H1 (cell line): ENCODE measurements around the gene PSME2. TPM values are rescaled to one million over a fixed set of nuclear protein-coding genes. Genes with fewer than 3 reads are reported as not detected.
A peak's percentile ranks its signal among the peaks of the same experiment; 100 is the strongest.

Source experiments
- CTCF ChIA-PET: fragments of 300-600 bp; sonication (Branson Sonifier 250); formaldehyde crosslinking; loops from one replicate; lab custom pipeline; 2021; ENCODE audit not compliant: partially characterized antibody; lab: Charles Lee
- POLR2A ChIA-PET: fragments of 300-600 bp; sonication (Branson Sonifier 250); formaldehyde crosslinking; loops from one replicate; lab custom pipeline; 2021; ENCODE audit warnings: inconsistent platforms; ENCODE audit not compliant: partially characterized antibody; lab: Charles Lee
- DNase-seq, 2 experiments: peaks; one replicate each; pipeline versions ENCODE4 v3.0.0 to v3.0.0-alpha.2; 2010 to 2022; ENCODE audit warnings: low spot score in 2 of 2, low read depth in 1 of 2, mixed read lengths in 1 of 2
- FAIRE-seq: peaks from 2 replicates; lab custom pipeline; 2011; peaks lifted over from hg19 to GRCh38; lab: Jason Lieb, UNC
- H2AFZ ChIP-seq: 2 replicates; pipeline ENCODE4 v1.8.1; 2012; ENCODE audit warnings: low read length, inconsistent platforms
- H2AK5ac ChIP-seq: 2 replicates; pipeline ENCODE4 v1.6.1; 2013; ENCODE audit warnings: low read depth, low read length
- H2BK120ac ChIP-seq: replicated peaks from 2 replicates; pipeline ENCODE3; 2013; ENCODE audit warnings: low read depth, low read length, inconsistent platforms
- H2BK12ac ChIP-seq: 2 replicates; pipeline ENCODE4 v1.6.1; 2013; ENCODE audit warnings: low read depth, low read length
- H2BK15ac ChIP-seq: 2 replicates; pipeline ENCODE4 v1.6.1; 2013; ENCODE audit warnings: low read length
- H2BK20ac ChIP-seq: 2 replicates; pipeline ENCODE4 v1.6.1; 2013; ENCODE audit warnings: low read length
- H2BK5ac ChIP-seq: 2 replicates; pipeline ENCODE4 v1.6.1; 2013; ENCODE audit warnings: low read depth, low read length
- H3K14ac ChIP-seq: 2 replicates; pipeline ENCODE4 v1.6.1; 2013; ENCODE audit warnings: inconsistent platforms; ENCODE audit not compliant: insufficient read length
- H3K18ac ChIP-seq: 2 replicates; pipeline ENCODE4 v1.6.1; 2013; ENCODE audit warnings: low read length; ENCODE audit errors: extremely low read depth
- H3K23ac ChIP-seq: 2 replicates; pipeline ENCODE4 v1.6.1; 2013; ENCODE audit warnings: inconsistent platforms; ENCODE audit not compliant: insufficient read length
- H3K23me2 ChIP-seq: 2 replicates; pipeline ENCODE4 v1.6.1; 2013; ENCODE audit warnings: low read depth, low read length
- H3K27ac ChIP-seq: 2 replicates; pipeline ENCODE4 v1.6.1; 2011; ENCODE audit warnings: low read depth, low read length, inconsistent platforms
- H3K27me3 ChIP-seq, 4 experiments: replicated peaks in 1 of 4; 1 replicate in 1 of 4; 2 replicates in 3 of 4; pipeline versions ENCODE4 v1.6.1 to v1.8.1; 2011 to 2013; ENCODE audit warnings: low read length in 3 of 4, mild to moderate bottlenecking in 3 of 4, inconsistent platforms in 2 of 4, mixed read lengths in 2 of 4, moderate library complexity in 1 of 4; ENCODE audit not compliant: control insufficient read depth in 3 of 4, insufficient read depth in 3 of 4; ENCODE audit errors: extremely low read depth in 1 of 4
- H3K36me3 ChIP-seq, 4 experiments: 2 replicates each; pipeline versions ENCODE4 v1.6.1 to v1.8.1; 2011 to 2013; ENCODE audit warnings: mild to moderate bottlenecking in 4 of 4, low read length in 3 of 4, moderate library complexity in 2 of 4, control low read depth in 1 of 4, inconsistent platforms in 1 of 4; ENCODE audit not compliant: insufficient read depth in 4 of 4, control insufficient read depth in 2 of 4
- H3K4ac ChIP-seq: replicated peaks from 2 replicates; pipeline ENCODE3; 2013; ENCODE audit warnings: low read length, low read depth, mixed read lengths, inconsistent platforms; ENCODE audit not compliant: insufficient read length
- H3K4me1 ChIP-seq, 4 experiments: replicated peaks in 1 of 4; 1 replicate in 1 of 4; 2 replicates in 3 of 4; pipeline versions ENCODE4 v1.6.1 to v1.8.1; 2011 to 2013; ENCODE audit warnings: low read length in 3 of 4, inconsistent platforms in 2 of 4, mixed read lengths in 1 of 4; ENCODE audit not compliant: insufficient read depth in 4 of 4, control insufficient read depth in 3 of 4
- H3K4me2 ChIP-seq, 2 experiments: 2 replicates each; pipeline versions ENCODE4 v1.6.1 to v1.8.1; 2011 to 2013; ENCODE audit warnings: low read depth in 2 of 2, low read length in 2 of 2, control low read depth in 1 of 2, inconsistent platforms in 1 of 2, mild to moderate bottlenecking in 1 of 2; ENCODE audit not compliant: insufficient read depth in 1 of 2
- H3K4me3 ChIP-seq, 4 experiments: fragments of 200-600, 300-600 bp in 1 of 4; sonication (generic), shearing (Covaris generic), sonication (Bioruptor Twin) in 1 of 4; 2 replicates each; pipeline versions ENCODE4 v1.5.1 to v1.8.1; 2011 to 2016; ENCODE audit warnings: low read length in 4 of 4, low read depth in 3 of 4, control low read depth in 2 of 4, inconsistent platforms in 2 of 4, mild to moderate bottlenecking in 2 of 4, mixed read lengths in 1 of 4, moderate library complexity in 1 of 4; ENCODE audit not compliant: insufficient read depth in 2 of 4; ENCODE audit errors: extremely low read depth in 1 of 4
- H3K56ac ChIP-seq: replicated peaks from 2 replicates; pipeline ENCODE3; 2013; ENCODE audit warnings: low read depth, mild to moderate bottlenecking, mixed read lengths, low read length, inconsistent platforms; ENCODE audit not compliant: insufficient read length
- H3K79me1 ChIP-seq: 2 replicates; pipeline ENCODE4 v1.6.1; 2013; ENCODE audit warnings: low read depth, low read length, control low read depth
- H3K79me2 ChIP-seq, 2 experiments: 2 replicates each; pipeline versions ENCODE4 v1.6.1 to v1.8.1; 2012 to 2013; ENCODE audit warnings: low read length in 2 of 2, mild to moderate bottlenecking in 2 of 2, inconsistent platforms in 1 of 2; ENCODE audit not compliant: insufficient read depth in 2 of 2, control insufficient read depth in 1 of 2
- H3K9ac ChIP-seq, 4 experiments: replicated peaks in 1 of 4; 1 replicate in 1 of 4; 2 replicates in 3 of 4; pipeline versions ENCODE4 v1.6.1 to v1.8.1; 2011 to 2013; ENCODE audit warnings: low read depth in 3 of 4, low read length in 3 of 4, control low read depth in 2 of 4, mild to moderate bottlenecking in 2 of 4, moderate library complexity in 2 of 4, inconsistent platforms in 1 of 4; ENCODE audit errors: extremely low read depth in 1 of 4
- H3K9me3 ChIP-seq, 2 experiments: 2 replicates each; pipeline versions ENCODE4 v1.6.1 to v1.8.1; 2012 to 2013; ENCODE audit warnings: mild to moderate bottlenecking in 2 of 2, moderate library complexity in 2 of 2, control low read depth in 1 of 2, inconsistent platforms in 1 of 2, low read depth in 1 of 2, low read length in 1 of 2, mixed read lengths in 1 of 2; ENCODE audit not compliant: insufficient read depth in 2 of 2
- H4K20me1 ChIP-seq, 2 experiments: replicated peaks in 1 of 2; 2 replicates each; pipeline versions ENCODE3 to v1.8.1; 2011 to 2013; ENCODE audit warnings: inconsistent platforms in 2 of 2, low read length in 2 of 2, mild to moderate bottlenecking in 1 of 2; ENCODE audit not compliant: insufficient read depth in 2 of 2, control insufficient read depth in 1 of 2
- H4K5ac ChIP-seq: 2 replicates; pipeline ENCODE4 v1.6.1; 2013; ENCODE audit warnings: low read length, low read depth, mixed read lengths, inconsistent platforms; ENCODE audit not compliant: insufficient read length
- H4K8ac ChIP-seq: 2 replicates; pipeline ENCODE4 v1.8.0; 2013; ENCODE audit warnings: mild to moderate bottlenecking, moderate library complexity, low read length, inconsistent platforms; ENCODE audit not compliant: insufficient read depth; ENCODE audit errors: extremely low read depth
- H4K91ac ChIP-seq: replicated peaks from 2 replicates; pipeline ENCODE3; 2013; ENCODE audit warnings: low read length, mixed read lengths, inconsistent platforms; ENCODE audit not compliant: insufficient read length
- POLR2AphosphoS5 ChIP-seq: IDR thresholded peaks from 2 replicates; pipeline ENCODE4 v1.6.1; 2011; ENCODE audit warnings: low read depth, low read length
- RAD21 ChIP-seq, 2 experiments: IDR thresholded peaks in 1 of 2; conservative IDR thresholded peaks in 1 of 2; 2 replicates each; pipeline ENCODE4 v1.6.1; 2011; ENCODE audit warnings: low read depth in 2 of 2, low read length in 2 of 2, improper control_type of control experiment in 1 of 2, inconsistent platforms in 1 of 2, mild to moderate bottlenecking in 1 of 2, moderate library complexity in 1 of 2
- WGBS, 2 experiments: shearing (Covaris generic) in 1 of 2; methylation state at CpG; one replicate each; pipeline versions ENCODE4 v1.1.6 to v1.1.7; 2013 to 2015; ENCODE audit warnings: low lambda C conversion rate in 2 of 2, mixed read lengths in 2 of 2, inconsistent platforms in 1 of 2, low coverage in 1 of 2, missing lambda C conversion rate in 1 of 2; ENCODE audit not compliant: insufficient replicate concordance in 2 of 2, insufficient coverage in 1 of 2, insufficient read length in 1 of 2; ENCODE audit errors: extremely low coverage in 1 of 2, missing lambda C conversion rate in 1 of 2; 5-methylcytosine and 5-hydroxymethylcytosine counted together
- polyA plus RNA-seq, 7 experiments: library from polyadenylated mRNA; depleted of rRNA in 3 of 7; stranded (reverse) in 5 of 7; unstranded in 2 of 7; fragments of >200 nt in 5 of 7; fragments of 200-250 nt in 2 of 7; gene quantifications; 1 replicate in 5 of 7; 2 replicates in 1 of 7; 4 replicates in 1 of 7; pipeline versions ENCODE4 v1.2.1 to v1.2.3, GENCODE V29; 2011 to 2013; ENCODE audit warnings: missing spikeins in 2 of 7, mixed read lengths in 2 of 7
- total RNA-seq: library from RNA; stranded (reverse); fragmentation: NEBNext Ultra II Directional; extraction: Animal tissue kit (Norgen Biotek cat#: 25700); gene quantifications from 2 replicates; pipeline ENCODE4 v1.2.1, GENCODE V29; 2021

PSME2 gene
- total and polyA plus RNA-seq, 2 of the 8 experiments (the other 6 are each of a cell fraction or from before 2014, with no cell fraction given) = 71.8 to 111 TPM

DNA sequence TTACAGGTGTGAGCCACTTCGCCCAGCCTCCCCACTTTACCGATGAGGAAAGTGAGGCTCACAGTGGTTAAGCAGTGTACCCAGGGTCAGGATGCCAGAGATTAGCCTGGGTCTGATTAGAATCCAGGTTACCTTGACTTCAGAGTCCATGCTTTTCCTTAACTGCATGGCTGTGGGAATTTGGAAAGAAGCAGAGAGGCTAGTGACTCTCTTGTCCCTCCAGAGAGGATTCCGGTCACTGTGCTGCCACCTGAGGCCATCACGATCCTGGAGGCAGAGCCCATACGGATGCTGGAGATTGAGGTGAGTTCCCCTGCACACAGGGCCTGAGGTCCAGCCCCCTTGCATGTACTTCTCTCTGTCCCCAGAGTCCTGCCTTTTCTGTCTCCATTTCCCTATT lies 30.2 kb upstream of the PSME2 start:
- peaks cover 5% of the 10 kb centered on the region; the same call in 1 of the 2 replicates for H3K23me2 ChIP-seq
- H2BK120ac ChIP-seq = no peak overlapping the region
- H3K14ac ChIP-seq = no peak overlapping the region
- DNase-seq (no peak), FAIRE-seq (no peak)
- no peak overlapping the region for H2BK15ac ChIP-seq
- H2AK5ac ChIP-seq = no peak overlapping the region
- H3K23ac ChIP-seq = no peak overlapping the region
- no peaks in the 10 kb centered on the region for H3K27me3 ChIP-seq
- no peak overlapping the region for H2BK20ac ChIP-seq
- H2BK5ac ChIP-seq = no peak overlapping the region
- no peaks in the 10 kb centered on the region for H3K79me1 ChIP-seq
- peaks cover 2 to 15% of the 10 kb centered on the region in 2 experiments for H4K20me1 ChIP-seq
- no peak overlapping the region for H3K9ac ChIP-seq
- H3K79me2 ChIP-seq = no peaks in the 10 kb centered on the region
- CTCF ChIA-PET = interaction anchor here (1.0 to 1.1 kb wide), 3 partner anchors 65 to 126 kb away, joined by 3 to 4 read pairs (median 3); no protein-coding TSS in a partner anchor
- H2BK12ac ChIP-seq = no peak overlapping the region
- WGBS, 2 experiments = 93% methylated on average over 5 of the region's 5 CpGs; no CpG with 5 or more reads in 1 of the 2 experiments
- H3K36me3 ChIP-seq = peaks cover 10 to 29% (median 28%) of the 10 kb centered on the region in 4 experiments
- no peaks in the 10 kb centered on the region for H3K9me3 ChIP-seq
- no peak overlapping the region for H3K4ac ChIP-seq
- H3K18ac ChIP-seq = no peak overlapping the region
- no peak overlapping the region for H3K4me3 ChIP-seq
- no peak overlapping the region for H3K56ac ChIP-seq
- no peak overlapping the region for H3K4me2 ChIP-seq
- POLR2A ChIA-PET = interaction anchor here (1.2 to 10.7 kb wide), 9 partner anchors 11 to 102 kb away, joined by 4 to 158 read pairs (median 5); partner anchors contain the start of genes IPO4, IRF9 and PSME1
- TF ChIP-seq POLR2AphosphoS5 (0 out of 2 replicates have a peak, but pooled peaks have one; percentile 25), RAD21 (IDR thresholded peaks at IDR 0.05 in 1 of 2, conservative IDR thresholded peaks at IDR 0.05 in 1 of 2; ENCODE audit: low read depth in 2 of 2, low read length in 2 of 2) (no peak)
- H4K5ac ChIP-seq = no peak overlapping the region
- peaks cover 0 to 9% (median 7%) of the 10 kb centered on the region in 4 experiments; a peak in 4 of 7 replicates for H3K4me1 ChIP-seq
- no peak overlapping the region for H4K8ac ChIP-seq
- no peak overlapping the region for H4K91ac ChIP-seq
- H3K27ac ChIP-seq = no peak overlapping the region
- no peak overlapping the region for H2AFZ ChIP-seq
